Lung (tissue), 12 donors: ENCODE results near the gene BCAN. TPM values are rescaled to one million over a fixed set of nuclear protein-coding genes. Genes with fewer than 3 reads are reported as not detected.

Experiments
- ATAC-seq: fragments of 200-7000 bp; cut with Tn5 transposase; one replicate; pipeline ENCODE4 v1.9.1; 2020; ENCODE audit warnings: moderate number of reproducible peaks; ENCODE audit not compliant: insufficient read depth, low FRiP score
- DNase-seq, 3 donors: peaks; one replicate each; pipeline ENCODE4 v3.0.0-alpha.2; 2013 to 2017
- H3K27ac ChIP-seq, 2 donors: one replicate each; pipeline ENCODE4 v1.5.1; 2013; ENCODE audit warnings: mild to moderate bottlenecking in 2 of 2, moderate library complexity in 2 of 2, control low read depth in 1 of 2, inconsistent platforms in 1 of 2, low read depth in 1 of 2, low read length in 1 of 2
- H3K27me3 ChIP-seq, 3 donors: one replicate each; pipeline ENCODE4 v1.5.1; 2013; ENCODE audit warnings: low read length in 2 of 3; ENCODE audit not compliant: control insufficient read depth in 3 of 3, insufficient read depth in 3 of 3
- H3K36me3 ChIP-seq, 4 donors: one replicate each; pipeline ENCODE4 v1.5.1; 2013; ENCODE audit warnings: low read length in 4 of 4, mild to moderate bottlenecking in 1 of 4, moderate library complexity in 1 of 4; ENCODE audit not compliant: control insufficient read depth in 4 of 4, insufficient read depth in 4 of 4
- H3K4me1 ChIP-seq, 5 donors: one replicate each; pipeline ENCODE4 v1.5.1; 2013; ENCODE audit warnings: low read length in 5 of 5, mild to moderate bottlenecking in 2 of 5, moderate library complexity in 1 of 5; ENCODE audit not compliant: control insufficient read depth in 5 of 5, insufficient read depth in 5 of 5
- H3K4me3 ChIP-seq: one replicate; pipeline ENCODE4 v1.5.1; 2013; ENCODE audit warnings: mild to moderate bottlenecking, control low read depth, moderate library complexity
- H3K9ac ChIP-seq, 2 donors: one replicate each; pipeline ENCODE4 v1.5.1; 2013; ENCODE audit warnings: low read length in 2 of 2, control low read depth in 1 of 2; ENCODE audit not compliant: insufficient read depth in 1 of 2
- H3K9me3 ChIP-seq, 4 donors: one replicate each; pipeline ENCODE4 v1.5.1; 2013; ENCODE audit warnings: low read length in 3 of 4, mild to moderate bottlenecking in 1 of 4, moderate library complexity in 1 of 4; ENCODE audit not compliant: control insufficient read depth in 4 of 4, insufficient read depth in 3 of 4
- CTCF ChIP-seq: IDR thresholded peaks from 2 replicates; pipeline ENCODE4 v1.5.1; 2012; ENCODE audit warnings: mild to moderate bottlenecking; ENCODE audit errors: control extremely low read depth, extremely low read depth
- WGBS, 2 donors: extraction: QIAGEN DNeasy Blood & Tissue Kit; methylation state at CpG; one replicate each; pipeline ENCODE4 v1.1.7; 2013; 5-methylcytosine and 5-hydroxymethylcytosine counted together
- polyA plus RNA-seq, 2 donors: library from polyadenylated mRNA; stranded (reverse); fragments of 200-250 nt; gene quantifications; one replicate each; pipeline ENCODE4 v1.2.1, GENCODE V29; 2013
- total RNA-seq, 2 donors: library from RNA; depleted of rRNA in 1 of 2; stranded (reverse); fragments of >200 nt in 1 of 2; gene quantifications; one replicate each; pipeline ENCODE4 v1.2.1, GENCODE V29; 2014 to 2021
- donor health status: control.
- donor health status: control.
- donor health status: Bipolar disorder and iron deficiency.
- donor health status: healthy.
- donor health status: DM: yes; HTN: yes; CAD: no.

The BCAN gene
- total and polyA plus RNA-seq, 4 donors, result 0.05 to 1.1 (median 0.12) TPM

- Histone ChIP-seq H3K27ac (no peak overlapping the region), H3K4me1 (peaks cover 0 to 27% (median 3%) of the 10 kb centered on the region in 5 donors), H3K9me3 (peaks cover 0 to 2% (median 0%) of the 10 kb centered on the region in 4 donors), H3K4me3 (no peak overlapping the region), H3K9ac (no peak overlapping the region), H3K27me3 (peaks cover 0 to 31% (median 0%) of the 10 kb centered on the region in 3 donors), H3K36me3 (no peaks in the 10 kb centered on the region)
- TF ChIP-seq CTCF, result no peak
- WGBS, 2 donors, result 63 to 80% methylated on average over 1 of the region's 1 CpG
- no peak for ATAC-seq
- no peak for DNase-seq
Observed at GRCh38 chr1:156654700-156655099, 12.8 kb downstream of the BCAN start.

- no peak for TF ChIP-seq CTCF
- Histone ChIP-seq H3K9me3 (peaks cover 0 to 2% (median 0%) of the 10 kb centered on the region in 4 donors), H3K4me3 (no peak overlapping the region), H3K4me1 (peaks cover 0 to 32% (median 4%) of the 10 kb centered on the region in 5 donors), H3K36me3 (no peaks in the 10 kb centered on the region), H3K9ac (no peak overlapping the region), H3K27ac (no peak overlapping the region), H3K27me3 (peaks cover 0 to 27% (median 0%) of the 10 kb centered on the region in 3 donors)
- no peak for ATAC-seq
- DNase-seq, result no peak
- 46 to 50% methylated on average over 2 of the region's 2 CpGs for WGBS, 2 donors
Observed at GRCh38 chr1:156655151-156655903, 13.4 kb downstream of the BCAN start.

GRCh38 chr1:156655904-156656516, 14.1 kb downstream of the BCAN start:
- H3K27me3 ChIP-seq, result peaks cover 0 to 26% (median 0%) of the 10 kb centered on the region in 3 donors
- no peaks in the 10 kb centered on the region for H3K36me3 ChIP-seq
- DNase-seq, result no peak
- ATAC-seq, result no peak
- H3K27ac ChIP-seq, result no peak overlapping the region
- H3K9me3 ChIP-seq, result peaks cover 0 to 2% (median 0%) of the 10 kb centered on the region in 4 donors
- H3K4me3 ChIP-seq, result no peak overlapping the region
- no peak overlapping the region for H3K9ac ChIP-seq
- peaks cover 4 to 37% (median 9%) of the 10 kb centered on the region in 5 donors for H3K4me1 ChIP-seq
- WGBS, 2 donors, result 57 to 67% methylated on average over 9 of the region's 9 CpGs
- no peak for TF ChIP-seq CTCF
